T-helper 1 cell treated with Interleukin-12 subunit alpha and Interleukin-12 subunit beta and Interleukin-4 antibody, amounts not matched to agents 30 μg/mL and 1 μg/mL, for 36 hours (primary cell): ENCODE data around the gene ECD.
"Not testable (repeated sequence)": the region's sequence is repeated elsewhere in the genome, so short reads cannot be mapped to it uniquely, and the experiment has no call there.

Source experiments
- H3K27ac Mint-ChIP-seq: one replicate; pipeline ENCODE4 v1.8.0; 2021; ENCODE audit warnings: mild to moderate bottlenecking, mixed read lengths
- H3K27me3 Mint-ChIP-seq: one replicate; pipeline ENCODE4 v1.8.0; 2021; ENCODE audit warnings: low read depth, mixed read lengths
- H3K36me3 Mint-ChIP-seq: one replicate; pipeline ENCODE4 v1.8.0; 2021; ENCODE audit warnings: low read depth, mixed read lengths
- H3K4me1 Mint-ChIP-seq: one replicate; pipeline ENCODE4 v1.8.0; 2021; ENCODE audit warnings: low read depth, mixed read lengths
- H3K4me3 Mint-ChIP-seq: one replicate; pipeline ENCODE4 v1.8.0; 2021; ENCODE audit warnings: mild to moderate bottlenecking, moderate library complexity, mixed read lengths
- H3K9me3 Mint-ChIP-seq: one replicate; pipeline ENCODE4 v1.8.0; 2021; ENCODE audit warnings: mixed read lengths

Gene ECD

GRCh38 chr10:73134727-73135126 lies 33.1 kb downstream of the ECD start:
- Mint-ChIP-seq H3K27ac (no peak overlapping the region), H3K9me3 (no peaks in the 10 kb centered on the region), H3K4me3 (no peak overlapping the region), H3K4me1 (peaks cover 3% of the 10 kb centered on the region), H3K27me3 (no peaks in the 10 kb centered on the region), H3K36me3 (peaks cover 40% of the 10 kb centered on the region)

GRCh38 chr10:73131913-73132686 lies 35.7 kb downstream of the ECD start:
- Mint-ChIP-seq H3K27ac (no peak overlapping the region), H3K27me3 (no peaks in the 10 kb centered on the region), H3K9me3 (no peaks in the 10 kb centered on the region), H3K36me3 (peaks cover 36% of the 10 kb centered on the region), H3K4me3 (no peak overlapping the region), H3K4me1 (peaks cover 3% of the 10 kb centered on the region)

- Mint-ChIP-seq H3K4me1 (peaks cover 1% of the 10 kb centered on the region), H3K27me3 (no peaks in the 10 kb centered on the region), H3K36me3 (peaks cover 37% of the 10 kb centered on the region), H3K4me3 (no peak overlapping the region), H3K9me3 (no peaks in the 10 kb centered on the region), H3K27ac (no peak overlapping the region)
These were observed 36.5 kb downstream of the ECD start for GRCh38 chr10:73131301-73131700.

- no peaks in the 10 kb centered on the region for H3K27me3 Mint-ChIP-seq
- no peaks in the 10 kb centered on the region for H3K9me3 Mint-ChIP-seq
- peaks cover 17% of the 10 kb centered on the region for H3K36me3 Mint-ChIP-seq
- H3K4me1 Mint-ChIP-seq: no peaks in the 10 kb centered on the region
- H3K4me3 Mint-ChIP-seq: no peak overlapping the region
- H3K27ac Mint-ChIP-seq: no peak overlapping the region
These were observed 41.5 kb downstream of the ECD start for GRCh38 chr10:73126343-73126742.

GRCh38 chr10:73119952-73120351 lies 47.9 kb downstream of the ECD start:
- no peaks in the 10 kb centered on the region for H3K9me3 Mint-ChIP-seq
- no peaks in the 10 kb centered on the region for H3K27me3 Mint-ChIP-seq
- peaks cover 4% of the 10 kb centered on the region for H3K36me3 Mint-ChIP-seq
- no peak overlapping the region for H3K4me3 Mint-ChIP-seq
- no peaks in the 10 kb centered on the region for H3K4me1 Mint-ChIP-seq
- no peak overlapping the region for H3K27ac Mint-ChIP-seq

- H3K4me1 Mint-ChIP-seq: no peaks in the 10 kb centered on the region
- H3K27ac Mint-ChIP-seq: no peak overlapping the region
These were observed 48.4 kb downstream of the ECD start for GRCh38 chr10:73119457-73119856.

GRCh38 chr10:73117976-73118743 lies 49.6 kb downstream of the ECD start:
- Mint-ChIP-seq H3K9me3 (no peaks in the 10 kb centered on the region), H3K4me1 (no peaks in the 10 kb centered on the region)

More at GRCh38 chr10:73119457-73119856, 48.4 kb downstream of the ECD start:
- Mint-ChIP-seq H3K36me3 (peaks cover 4% of the 10 kb centered on the region), H3K27me3 (no peaks in the 10 kb centered on the region), H3K9me3 (no peaks in the 10 kb centered on the region), H3K4me3 (no peak overlapping the region)

GRCh38 chr10:73116017-73116416 lies 51.8 kb downstream of the ECD start:
- Mint-ChIP-seq H3K27me3 (no peaks in the 10 kb centered on the region), H3K36me3 (peaks cover 7% of the 10 kb centered on the region), H3K9me3 (no peaks in the 10 kb centered on the region), H3K4me1 (peaks cover 4% of the 10 kb centered on the region), H3K4me3 (no peak overlapping the region), H3K27ac (no peak overlapping the region)

More at GRCh38 chr10:73117976-73118743, 49.6 kb downstream of the ECD start:
- Mint-ChIP-seq H3K4me3 (no peak overlapping the region), H3K36me3 (peaks cover 4% of the 10 kb centered on the region), H3K27ac (no peak overlapping the region), H3K27me3 (no peaks in the 10 kb centered on the region)

GRCh38 chr10:73113551-73113950 lies 54.3 kb downstream of the ECD start:
- Mint-ChIP-seq H3K4me3 (no peak overlapping the region), H3K36me3 (peaks cover 22% of the 10 kb centered on the region), H3K9me3 (peaks cover 7% of the 10 kb centered on the region), H3K27ac (no peak overlapping the region), H3K4me1 (peaks cover 14% of the 10 kb centered on the region), H3K27me3 (no peaks in the 10 kb centered on the region)

- H3K9me3 Mint-ChIP-seq, H3K27me3 Mint-ChIP-seq, H3K27ac Mint-ChIP-seq, H3K4me3 Mint-ChIP-seq: not testable (repeated sequence)
- Mint-ChIP-seq H3K36me3 (peaks cover 25% of the 10 kb centered on the region), H3K4me1 (peaks cover 14% of the 10 kb centered on the region)
These were observed 55.8 kb downstream of the ECD start for GRCh38 chr10:73112032-73112431.

- H3K36me3 Mint-ChIP-seq: peaks cover 29% of the 10 kb centered on the region
- H3K9me3 Mint-ChIP-seq: peaks cover 7% of the 10 kb centered on the region
- H3K27ac Mint-ChIP-seq: peak within 1 kb of the TSS; percentile 88
- H3K4me1 Mint-ChIP-seq: peaks cover 14% of the 10 kb centered on the region
- H3K4me3 Mint-ChIP-seq: peak within 1 kb of the TSS; percentile 74
- H3K27me3 Mint-ChIP-seq: no peaks in the 10 kb centered on the region
These were observed 57.4 kb downstream of the ECD start, which contains the start of gene NUDT13 for GRCh38 chr10:73110345-73110849. TSS of gene NUDT13 (plus strand) at chr10:73110455. CDS start at chr10:73114366, 3,911 bp downstream.

- Mint-ChIP-seq H3K36me3 (peaks cover 30% of the 10 kb centered on the region), H3K4me1 (peaks cover 14% of the 10 kb centered on the region)
- not testable (repeated sequence) for H3K27ac Mint-ChIP-seq, H3K27me3 Mint-ChIP-seq, H3K4me3 Mint-ChIP-seq, H3K9me3 Mint-ChIP-seq
These were observed 58.6 kb downstream of the ECD start for GRCh38 chr10:73109248-73109652.

GRCh38 chr10:73106301-73106700 lies 61.5 kb downstream of the ECD start:
- H3K9me3 Mint-ChIP-seq: peaks cover 7% of the 10 kb centered on the region
- no peak overlapping the region for H3K4me3 Mint-ChIP-seq
- H3K27ac Mint-ChIP-seq: no peak overlapping the region
- H3K27me3 Mint-ChIP-seq: no peaks in the 10 kb centered on the region
- peaks cover 13% of the 10 kb centered on the region for H3K4me1 Mint-ChIP-seq
- peaks cover 33% of the 10 kb centered on the region for H3K36me3 Mint-ChIP-seq

GRCh38 chr10:73099141-73099540 lies 68.7 kb downstream of the ECD start:
- Mint-ChIP-seq H3K27me3 (no peaks in the 10 kb centered on the region), H3K9me3 (no peaks in the 10 kb centered on the region), H3K4me1 (peaks cover 19% of the 10 kb centered on the region), H3K27ac (no peak overlapping the region), H3K36me3 (peaks cover 8% of the 10 kb centered on the region), H3K4me3 (no peak overlapping the region)

GRCh38 chr10:73097305-73097670 lies 70.5 kb downstream of the ECD start:
- peak overlapping the region; percentile 95 for H3K27ac Mint-ChIP-seq
- H3K9me3 Mint-ChIP-seq: no peaks in the 10 kb centered on the region
- peak overlapping the region; percentile 95 for H3K4me3 Mint-ChIP-seq
- peaks cover 27% of the 10 kb centered on the region for H3K4me1 Mint-ChIP-seq
- peaks cover 9% of the 10 kb centered on the region for H3K36me3 Mint-ChIP-seq
- H3K27me3 Mint-ChIP-seq: no peaks in the 10 kb centered on the region
